ENCODE data around the gene PRR5. TPM values are rescaled to one million over a fixed set of nuclear protein-coding genes. Genes with fewer than 3 reads are reported as not detected.

Gene PRR5
- total and polyA plus RNA-seq, 3 experiments from 2014 or later: 26.4 to 175 (median 29.9) TPM

Other genes with a start within 250 kb of the PRR5 start
- 10 to 100 TPM; 16.3 to 16.4 TPM for gene RTL6, start 204.0 kb upstream of the PRR5 start, total RNA-seq
- gene RTL6, start 204.0 kb upstream of the PRR5 start, polyA plus RNA-seq: 18.5 TPM
- gene ARHGAP8, start 50.4 kb downstream of the PRR5 start, total RNA-seq: under 1 TPM; 0.42 to 0.49 TPM
- not detected for gene ARHGAP8, start 50.4 kb downstream of the PRR5 start, polyA plus RNA-seq

Data from CD8-positive, alpha-beta memory T cell (primary cell).